CD14-positive monocyte (primary cell): ENCODE results near the gene PPARGC1A. TPM values are rescaled to one million over a fixed set of nuclear protein-coding genes. Genes with fewer than 3 reads are reported as not detected.

Experiments
- DNase-seq, 3 donors: peaks; one replicate each; pipeline ENCODE4 v3.0.0-alpha.2; 2011 to 2022
- H2AFZ ChIP-seq: 2 replicates; pipeline ENCODE4 v1.6.0; 2012; ENCODE audit warnings: mild to moderate bottlenecking, low read depth, low read length, inconsistent platforms; ENCODE audit not compliant: insufficient read depth, poor library complexity, severe bottlenecking
- H3K27ac ChIP-seq, 2 donors: 1 replicate in 1 of 2; 2 replicates in 1 of 2; pipeline ENCODE4 v1.5.1; 2012 to 2013; ENCODE audit warnings: low read length in 2 of 2, control low read depth in 1 of 2, inconsistent platforms in 1 of 2, low read depth in 1 of 2, mild to moderate bottlenecking in 1 of 2
- H3K27me3 ChIP-seq, 2 donors: one replicate each; pipeline versions ENCODE4 v1.6.0 to v1.6.1; 2011 to 2013; ENCODE audit warnings: low read length in 2 of 2; ENCODE audit not compliant: control insufficient read depth in 2 of 2, insufficient read depth in 2 of 2
- H3K36me3 ChIP-seq, 2 donors: replicated peaks in 1 of 2; 1 replicate in 1 of 2; 2 replicates in 1 of 2; pipeline versions ENCODE4 v1.5.1 to v1.6.1; 2012 to 2013; ENCODE audit warnings: low read length in 2 of 2, control low read depth in 1 of 2, inconsistent platforms in 1 of 2, mild to moderate bottlenecking in 1 of 2; ENCODE audit not compliant: insufficient read depth in 2 of 2, control insufficient read depth in 1 of 2
- H3K4me1 ChIP-seq, 2 donors: 1 replicate in 1 of 2; 2 replicates in 1 of 2; pipeline versions ENCODE4 v1.5.1 to v1.6.1; 2012 to 2013; ENCODE audit warnings: low read length in 2 of 2, control low read depth in 1 of 2, inconsistent platforms in 1 of 2, mild to moderate bottlenecking in 1 of 2, moderate library complexity in 1 of 2; ENCODE audit not compliant: insufficient read depth in 2 of 2, control insufficient read depth in 1 of 2
- H3K4me2 ChIP-seq: replicated peaks from 2 replicates; pipeline ENCODE3; 2012; ENCODE audit warnings: low read length, moderate library complexity, mild to moderate bottlenecking; ENCODE audit not compliant: poor library complexity, severe bottlenecking; ENCODE audit errors: extremely low read depth
- H3K4me3 ChIP-seq, 3 experiments: fragments of 200-600 bp in 1 of 3; sonication (generic) in 1 of 3; replicated peaks in 1 of 3; 1 replicate in 2 of 3; 2 replicates in 1 of 3; pipeline ENCODE4 v1.5.1; 2011 to 2013; ENCODE audit warnings: low read length in 3 of 3, mild to moderate bottlenecking in 3 of 3, control low read depth in 2 of 3, low read depth in 2 of 3, inconsistent platforms in 1 of 3, moderate library complexity in 1 of 3
- H3K79me2 ChIP-seq: 2 replicates; pipeline ENCODE4 v1.6.0; 2012; ENCODE audit warnings: mild to moderate bottlenecking, control low read depth, inconsistent platforms, low read length, moderate library complexity; ENCODE audit not compliant: insufficient read depth
- H3K9ac ChIP-seq: 2 replicates; pipeline ENCODE4 v1.6.0; 2017; ENCODE audit warnings: low read length, mild to moderate bottlenecking; ENCODE audit not compliant: insufficient read depth, poor library complexity, severe bottlenecking
- H3K9me3 ChIP-seq, 2 donors: replicated peaks in 1 of 2; 1 replicate in 1 of 2; 2 replicates in 1 of 2; pipeline versions ENCODE4 v1.5.1 to v1.6.1; 2012 to 2013; ENCODE audit warnings: low read length in 2 of 2, control low read depth in 1 of 2; ENCODE audit not compliant: control insufficient read depth in 1 of 2, insufficient read depth in 1 of 2
- H4K20me1 ChIP-seq: 2 replicates; pipeline ENCODE4 v1.6.0; 2012; ENCODE audit warnings: mild to moderate bottlenecking, low read length, control low read depth, moderate library complexity; ENCODE audit not compliant: insufficient read depth
- H3K27ac Mint-ChIP-seq, 7 donors: one replicate each; pipeline ENCODE4 v1.8.0; 2020; ENCODE audit warnings: mild to moderate bottlenecking in 7 of 7, mixed read lengths in 7 of 7, moderate library complexity in 6 of 7, inconsistent platforms in 2 of 7
- H3K27me3 Mint-ChIP-seq, 3 donors: one replicate each; pipeline ENCODE4 v1.8.0; 2021 to 2022; ENCODE audit warnings: low read depth in 3 of 3, mild to moderate bottlenecking in 3 of 3, mixed read lengths in 3 of 3, moderate library complexity in 3 of 3, inconsistent platforms in 1 of 3
- H3K36me3 Mint-ChIP-seq, 2 donors: one replicate each; pipeline ENCODE4 v1.8.0; 2020; ENCODE audit warnings: mixed read lengths in 2 of 2, inconsistent platforms in 1 of 2, mild to moderate bottlenecking in 1 of 2
- H3K4me1 Mint-ChIP-seq: one replicate; pipeline ENCODE4 v1.8.0; 2020; ENCODE audit warnings: mild to moderate bottlenecking, mixed read lengths
- H3K4me3 Mint-ChIP-seq, 2 donors: one replicate each; pipeline ENCODE4 v1.8.0; 2020; ENCODE audit warnings: mild to moderate bottlenecking in 2 of 2, mixed read lengths in 2 of 2, moderate library complexity in 1 of 2
- H3K9me3 Mint-ChIP-seq, 7 donors: one replicate each; pipeline ENCODE4 v1.8.0; 2020 to 2022; ENCODE audit warnings: mixed read lengths in 7 of 7, mild to moderate bottlenecking in 6 of 7, moderate library complexity in 6 of 7, inconsistent platforms in 2 of 7
- WGBS: methylation state at CpG from one replicate; pipeline ENCODE4 v1.1.5; 2013; ENCODE audit warnings: missing lambda C conversion rate; ENCODE audit not compliant: insufficient coverage; 5-methylcytosine and 5-hydroxymethylcytosine counted together
- intact Hi-C, 2 donors: fragments of 100-400 bp; cut with micrococcal nuclease; formaldehyde crosslinking; loops; one replicate each; pipeline versions ENCODE4 v1.15.0 to v1.15.1; 2023
- polyA plus RNA-seq, 3 donors: library from polyadenylated mRNA; depleted of rRNA in 1 of 3; unstranded in 2 of 3; stranded (reverse) in 1 of 3; fragments of 300-500 nt in 2 of 3; fragments of >200 nt in 1 of 3; fragmentation: Illumina TruSeq in 2 of 3; gene quantifications; 1 replicate in 2 of 3; 2 replicates in 1 of 3; pipeline ENCODE4 v1.2.3, GENCODE V29; 2012 to 2021
- TF ChIP-seq, protein P1 (sequence below): fragments of 200-600 bp; IDR thresholded peaks from one replicate; pipeline ENCODE4 v1.8.0; 2022; ENCODE audit warnings: antibody characterized with exemption, mild to moderate bottlenecking

PPARGC1A gene
- polyA plus RNA-seq, 3 donors, result 0.58 to 1.1 (median 0.79) TPM

DNA sequence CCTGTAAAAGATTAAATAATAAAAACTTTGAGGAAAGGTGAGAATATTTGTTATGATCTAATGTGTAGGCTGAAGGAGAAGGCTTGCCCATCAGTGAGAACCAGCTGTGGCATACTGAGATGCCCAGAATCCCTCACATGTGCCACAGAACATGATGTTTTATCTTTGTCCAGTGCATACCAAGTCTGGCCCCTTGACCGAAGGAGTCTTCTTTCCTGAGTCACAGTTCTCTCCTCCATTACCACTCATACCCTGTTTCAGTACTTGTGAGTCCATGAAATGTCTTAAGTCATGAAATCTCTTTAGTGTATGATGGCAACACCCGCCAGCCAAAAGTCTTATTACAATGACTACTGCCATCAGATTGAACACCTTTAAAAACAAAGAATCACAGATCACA is 42.7 kb downstream of the PPARGC1A start:
- no peaks in the 10 kb centered on the region for H3K4me1 ChIP-seq
- no peak overlapping the region for H2AFZ ChIP-seq
- no peaks in the 10 kb centered on the region for H3K9me3 ChIP-seq
- no peak overlapping the region for H3K27ac ChIP-seq
- no peak for DNase-seq
- H3K27me3 ChIP-seq, result no peaks in the 10 kb centered on the region
- TF ChIP-seq, protein P1, sequence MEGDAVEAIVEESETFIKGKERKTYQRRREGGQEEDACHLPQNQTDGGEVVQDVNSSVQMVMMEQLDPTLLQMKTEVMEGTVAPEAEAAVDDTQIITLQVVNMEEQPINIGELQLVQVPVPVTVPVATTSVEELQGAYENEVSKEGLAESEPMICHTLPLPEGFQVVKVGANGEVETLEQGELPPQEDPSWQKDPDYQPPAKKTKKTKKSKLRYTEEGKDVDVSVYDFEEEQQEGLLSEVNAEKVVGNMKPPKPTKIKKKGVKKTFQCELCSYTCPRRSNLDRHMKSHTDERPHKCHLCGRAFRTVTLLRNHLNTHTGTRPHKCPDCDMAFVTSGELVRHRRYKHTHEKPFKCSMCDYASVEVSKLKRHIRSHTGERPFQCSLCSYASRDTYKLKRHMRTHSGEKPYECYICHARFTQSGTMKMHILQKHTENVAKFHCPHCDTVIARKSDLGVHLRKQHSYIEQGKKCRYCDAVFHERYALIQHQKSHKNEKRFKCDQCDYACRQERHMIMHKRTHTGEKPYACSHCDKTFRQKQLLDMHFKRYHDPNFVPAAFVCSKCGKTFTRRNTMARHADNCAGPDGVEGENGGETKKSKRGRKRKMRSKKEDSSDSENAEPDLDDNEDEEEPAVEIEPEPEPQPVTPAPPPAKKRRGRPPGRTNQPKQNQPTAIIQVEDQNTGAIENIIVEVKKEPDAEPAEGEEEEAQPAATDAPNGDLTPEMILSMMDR, result no peak
- H3K36me3 Mint-ChIP-seq, result no peaks in the 10 kb centered on the region
- WGBS, result no CpG with 5 or more reads among the region's 2 CpGs
- no peaks in the 10 kb centered on the region for H4K20me1 ChIP-seq
- intact Hi-C loops, result no loop called here
- H3K36me3 ChIP-seq, result no peaks in the 10 kb centered on the region
- no peak overlapping the region for H3K27ac Mint-ChIP-seq
- H3K4me3 ChIP-seq, result no peak overlapping the region
- peaks cover 0 to 3% (median 0%) of the 10 kb centered on the region in 7 donors for H3K9me3 Mint-ChIP-seq
- no peak overlapping the region for H3K9ac ChIP-seq
- H3K4me1 Mint-ChIP-seq, result no peaks in the 10 kb centered on the region
- no peak overlapping the region for H3K4me3 Mint-ChIP-seq
- no peaks in the 10 kb centered on the region for H3K79me2 ChIP-seq
- no peak overlapping the region for H3K4me2 ChIP-seq
- H3K27me3 Mint-ChIP-seq, result peaks cover 0 to 3% (median 3%) of the 10 kb centered on the region in 3 donors

DNA sequence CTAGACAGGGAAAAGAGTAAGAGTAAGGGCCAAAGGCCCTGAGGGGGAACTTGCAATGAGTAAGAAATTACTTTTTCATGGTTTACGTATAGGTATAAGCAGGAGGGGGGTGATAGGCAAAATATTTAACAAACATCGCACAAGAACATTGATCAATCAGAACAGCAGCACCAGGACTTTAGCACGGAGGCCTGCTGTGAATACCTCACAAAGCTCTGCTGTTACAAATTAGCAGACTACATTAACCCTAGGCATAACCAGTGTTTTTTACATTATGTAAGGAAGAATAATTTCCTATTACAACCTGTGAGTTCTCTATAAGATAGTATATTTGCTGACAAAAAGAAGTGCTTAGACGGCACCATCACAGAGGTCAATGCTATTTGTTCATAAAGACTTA is 44.9 kb downstream of the PPARGC1A start:
- H3K4me3 ChIP-seq, result no peak overlapping the region
- Mint-ChIP-seq H3K27ac (no peak overlapping the region), H3K4me3 (no peak overlapping the region), H3K4me1 (no peaks in the 10 kb centered on the region), H3K9me3 (peaks cover 0 to 3% (median 0%) of the 10 kb centered on the region in 7 donors), H3K27me3 (peaks cover 0 to 6% (median 0%) of the 10 kb centered on the region in 3 donors), H3K36me3 (no peaks in the 10 kb centered on the region)
- no CpG with 5 or more reads among the region's 4 CpGs for WGBS
- H3K79me2 ChIP-seq, result no peaks in the 10 kb centered on the region
- no peaks in the 10 kb centered on the region for H3K27me3 ChIP-seq
- TF ChIP-seq, protein P1, result no peak
- no peak for DNase-seq
- no peak overlapping the region for H3K4me2 ChIP-seq
- no peak overlapping the region for H3K9ac ChIP-seq
- H4K20me1 ChIP-seq, result no peaks in the 10 kb centered on the region
- H3K4me1 ChIP-seq, result no peaks in the 10 kb centered on the region
- H3K27ac ChIP-seq, result no peak overlapping the region
- intact Hi-C loops, result no loop called here
- no peak overlapping the region for H2AFZ ChIP-seq
- no peaks in the 10 kb centered on the region for H3K36me3 ChIP-seq
- H3K9me3 ChIP-seq, result no peaks in the 10 kb centered on the region
